ENCODE data around the gene PTGDR2. TPM values are rescaled to one million over a fixed set of nuclear protein-coding genes. Genes with fewer than 3 reads are reported as not detected.

PTGDR2 gene
- total RNA-seq, 1 donor from 2014 or later = not detected

DNA sequence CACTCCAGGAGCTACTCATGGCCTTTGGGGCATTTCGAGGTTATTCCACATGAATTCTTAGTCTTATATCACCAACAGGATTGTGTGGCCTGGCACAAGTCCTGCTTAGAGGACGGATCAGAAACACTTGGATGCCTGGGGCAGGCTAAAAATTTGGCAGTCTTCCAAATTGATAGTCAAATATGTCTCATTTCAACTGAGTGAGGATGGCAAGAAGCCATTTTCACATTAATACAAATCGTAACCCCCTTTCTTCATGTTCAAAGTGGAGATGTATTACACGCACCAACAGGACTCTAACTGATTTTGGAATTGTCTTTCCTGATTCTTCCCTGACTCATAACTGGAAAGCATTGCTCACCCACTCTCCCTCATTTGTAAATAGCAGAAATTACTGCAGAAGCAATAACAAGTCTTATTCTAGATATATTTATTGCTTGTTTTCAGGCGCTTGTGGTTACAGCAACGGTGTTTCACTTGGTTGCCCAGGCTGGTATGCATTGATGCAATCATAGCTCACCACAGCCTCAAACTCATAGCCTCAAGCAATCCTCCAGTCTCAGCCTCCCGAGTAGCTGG lies 24.2 kb downstream of the PTGDR2 start:
- H3K9me3 ChIP-seq (ENCODE audit: insufficient read depth, low read depth, low read length) = no peaks in the 10 kb centered on the region
- FAIRE-seq (no peak), DNase-seq (ENCODE audit: low read depth) (peak; percentile 30)
- no peak overlapping the region for H2AFZ ChIP-seq (ENCODE audit: low read depth, low read length)
- H3K79me2 ChIP-seq (ENCODE audit: insufficient read depth, low read length) = no peaks in the 10 kb centered on the region
- TF ChIP-seq, protein P1, sequence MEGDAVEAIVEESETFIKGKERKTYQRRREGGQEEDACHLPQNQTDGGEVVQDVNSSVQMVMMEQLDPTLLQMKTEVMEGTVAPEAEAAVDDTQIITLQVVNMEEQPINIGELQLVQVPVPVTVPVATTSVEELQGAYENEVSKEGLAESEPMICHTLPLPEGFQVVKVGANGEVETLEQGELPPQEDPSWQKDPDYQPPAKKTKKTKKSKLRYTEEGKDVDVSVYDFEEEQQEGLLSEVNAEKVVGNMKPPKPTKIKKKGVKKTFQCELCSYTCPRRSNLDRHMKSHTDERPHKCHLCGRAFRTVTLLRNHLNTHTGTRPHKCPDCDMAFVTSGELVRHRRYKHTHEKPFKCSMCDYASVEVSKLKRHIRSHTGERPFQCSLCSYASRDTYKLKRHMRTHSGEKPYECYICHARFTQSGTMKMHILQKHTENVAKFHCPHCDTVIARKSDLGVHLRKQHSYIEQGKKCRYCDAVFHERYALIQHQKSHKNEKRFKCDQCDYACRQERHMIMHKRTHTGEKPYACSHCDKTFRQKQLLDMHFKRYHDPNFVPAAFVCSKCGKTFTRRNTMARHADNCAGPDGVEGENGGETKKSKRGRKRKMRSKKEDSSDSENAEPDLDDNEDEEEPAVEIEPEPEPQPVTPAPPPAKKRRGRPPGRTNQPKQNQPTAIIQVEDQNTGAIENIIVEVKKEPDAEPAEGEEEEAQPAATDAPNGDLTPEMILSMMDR (IDR thresholded peaks at IDR 0.05; ENCODE audit: insufficient read depth, low read depth, low read length) = no peak
- no peak for TF ChIP-seq EZH2 (IDR thresholded peaks at IDR 0.05; ENCODE audit: insufficient read depth, low read length)
- no peaks in the 10 kb centered on the region for H3K4me1 Mint-ChIP-seq (ENCODE audit: low read depth, unreplicated experiment)
- H3K27me3 ChIP-seq (ENCODE audit: insufficient read depth, low read length) = peaks cover 24% of the 10 kb centered on the region
- H3K4me3 ChIP-seq (ENCODE audit: insufficient read depth, low read depth, low read length) = no peak overlapping the region
- no peak overlapping the region for H3K27ac ChIP-seq (ENCODE audit: low read depth, low read length)
- H4K20me1 ChIP-seq (ENCODE audit: insufficient read depth, low read length) = peaks cover 5% of the 10 kb centered on the region
- no peaks in the 10 kb centered on the region for H3K36me3 Mint-ChIP-seq (ENCODE audit: low read depth, unreplicated experiment)
- no peaks in the 10 kb centered on the region for H3K9me3 Mint-ChIP-seq (ENCODE audit: unreplicated experiment)
- no peak overlapping the region for H3K4me2 ChIP-seq (ENCODE audit: low read length)
- H3K9ac ChIP-seq (ENCODE audit: low read length) = no peak overlapping the region
- H3K4me1 ChIP-seq (ENCODE audit: insufficient read depth, low read length) = peaks cover 6% of the 10 kb centered on the region
- no peak overlapping the region for H3K27ac Mint-ChIP-seq (ENCODE audit: unreplicated experiment)
- H3K27me3 Mint-ChIP-seq (ENCODE audit: low read depth, unreplicated experiment) = peaks cover 52% of the 10 kb centered on the region
- H3K36me3 ChIP-seq (ENCODE audit: insufficient read depth, low read length) = no peaks in the 10 kb centered on the region
- H3K4me3 Mint-ChIP-seq (ENCODE audit: unreplicated experiment) = no peak overlapping the region

DNA sequence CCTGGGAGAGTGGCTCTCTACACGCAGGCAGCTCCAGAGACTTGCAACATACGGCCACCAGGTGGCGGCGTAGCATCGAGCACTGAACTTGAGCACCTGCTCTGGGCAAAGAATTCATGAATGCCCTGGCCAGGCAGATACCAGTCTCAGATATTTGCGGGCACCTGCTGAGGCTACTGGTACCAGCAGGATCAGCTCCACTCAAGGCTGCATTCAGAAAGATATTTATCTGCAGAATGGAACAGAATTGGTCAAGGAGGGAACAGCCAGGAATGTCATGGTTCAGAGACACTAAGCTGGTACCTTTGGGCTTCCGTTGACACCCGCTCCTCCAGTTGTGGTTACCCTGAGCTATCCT lies 24.6 kb downstream of the PTGDR2 start:
- Mint-ChIP-seq H3K4me3 (ENCODE audit: unreplicated experiment) (no peak overlapping the region), H3K27me3 (ENCODE audit: low read depth, unreplicated experiment) (peaks cover 51% of the 10 kb centered on the region), H3K4me1 (ENCODE audit: low read depth, unreplicated experiment) (no peaks in the 10 kb centered on the region), H3K27ac (ENCODE audit: unreplicated experiment) (no peak overlapping the region), H3K9me3 (ENCODE audit: unreplicated experiment) (no peaks in the 10 kb centered on the region), H3K36me3 (ENCODE audit: low read depth, unreplicated experiment) (no peaks in the 10 kb centered on the region)
- Histone ChIP-seq H3K9ac (ENCODE audit: low read length) (no peak overlapping the region), H3K9me3 (ENCODE audit: insufficient read depth, low read depth, low read length) (no peaks in the 10 kb centered on the region), H3K4me2 (ENCODE audit: low read length) (no peak overlapping the region), H2AFZ (ENCODE audit: low read depth, low read length) (no peak overlapping the region), H3K36me3 (ENCODE audit: insufficient read depth, low read length) (no peaks in the 10 kb centered on the region), H3K4me3 (ENCODE audit: insufficient read depth, low read depth, low read length) (no peak overlapping the region), H4K20me1 (ENCODE audit: insufficient read depth, low read length) (peaks cover 5% of the 10 kb centered on the region), H3K27me3 (ENCODE audit: insufficient read depth, low read length) (peaks cover 24% of the 10 kb centered on the region), H3K79me2 (ENCODE audit: insufficient read depth, low read length) (no peaks in the 10 kb centered on the region), H3K27ac (ENCODE audit: low read depth, low read length) (no peak overlapping the region), H3K4me1 (ENCODE audit: insufficient read depth, low read length) (peaks cover 6% of the 10 kb centered on the region)
- peak; percentile 33 for DNase-seq (ENCODE audit: low read depth)
- FAIRE-seq = no peak
- TF ChIP-seq EZH2 (IDR thresholded peaks at IDR 0.05; ENCODE audit: insufficient read depth, low read length) = no peak
- TF ChIP-seq, protein P1 (IDR thresholded peaks at IDR 0.05; ENCODE audit: insufficient read depth, low read depth, low read length) = peak; percentile 85

- Histone ChIP-seq H4K20me1 (ENCODE audit: insufficient read depth, low read length) (peaks cover 5% of the 10 kb centered on the region), H3K27me3 (ENCODE audit: insufficient read depth, low read length) (peaks cover 24% of the 10 kb centered on the region), H2AFZ (ENCODE audit: low read depth, low read length) (peak overlapping the region; percentile 23), H3K9ac (ENCODE audit: low read length) (no peak overlapping the region), H3K36me3 (ENCODE audit: insufficient read depth, low read length) (no peaks in the 10 kb centered on the region), H3K27ac (ENCODE audit: low read depth, low read length) (no peak overlapping the region), H3K4me2 (ENCODE audit: low read length) (no peak overlapping the region), H3K9me3 (ENCODE audit: insufficient read depth, low read depth, low read length) (no peaks in the 10 kb centered on the region), H3K4me1 (ENCODE audit: insufficient read depth, low read length) (peaks cover 4% of the 10 kb centered on the region), H3K79me2 (ENCODE audit: insufficient read depth, low read length) (no peaks in the 10 kb centered on the region), H3K4me3 (ENCODE audit: insufficient read depth, low read depth, low read length) (no peak overlapping the region)
- no peaks in the 10 kb centered on the region for H3K9me3 Mint-ChIP-seq (ENCODE audit: unreplicated experiment)
- H3K27me3 Mint-ChIP-seq (ENCODE audit: low read depth, unreplicated experiment) = peaks cover 51% of the 10 kb centered on the region
- no peak overlapping the region for H3K27ac Mint-ChIP-seq (ENCODE audit: unreplicated experiment)
- no peaks in the 10 kb centered on the region for H3K4me1 Mint-ChIP-seq (ENCODE audit: low read depth, unreplicated experiment)
- DNase-seq (ENCODE audit: low read depth) (no peak), FAIRE-seq (no peak)
- no peaks in the 10 kb centered on the region for H3K36me3 Mint-ChIP-seq (ENCODE audit: low read depth, unreplicated experiment)
- no peak overlapping the region for H3K4me3 Mint-ChIP-seq (ENCODE audit: unreplicated experiment)
- TF ChIP-seq EZH2 (IDR thresholded peaks at IDR 0.05; ENCODE audit: insufficient read depth, low read length) = no peak
- TF ChIP-seq, protein P1 (IDR thresholded peaks at IDR 0.05; ENCODE audit: insufficient read depth, low read depth, low read length) = no peak
These were observed 25.1 kb downstream of the PTGDR2 start for GRCh38 chr11:60830478-60831142.
